Measurements from ENCODE around the gene UTY.
"Not testable (repeated sequence)": the region's sequence is repeated elsewhere in the genome, so short reads cannot be mapped to it uniquely, and the experiment has no call there.

The UTY gene

GRCh38 chrY:13296176-13296890, 183.5 kb downstream of the UTY start:
- DNase-seq: no peak

DNA sequence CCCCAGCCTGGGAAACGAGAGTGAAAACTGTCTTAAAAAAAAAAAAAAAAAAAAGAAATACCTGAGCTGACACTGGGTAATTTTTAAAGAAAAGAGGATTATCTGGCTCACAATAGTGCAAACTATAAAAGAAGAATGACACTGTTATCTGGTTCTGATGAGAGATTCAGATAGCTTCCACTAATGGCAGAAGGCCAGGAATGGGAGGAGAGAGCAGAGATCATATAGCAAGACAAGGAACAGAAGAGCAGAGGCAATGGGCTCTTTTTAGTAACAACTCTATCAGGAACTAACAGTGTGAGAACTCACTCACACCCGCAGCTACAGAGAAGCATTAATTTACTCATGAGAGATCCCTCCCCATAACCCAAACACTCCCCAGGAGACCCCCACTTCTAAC, 184.8 kb downstream of the UTY start:
- no peak for DNase-seq

- no peak for DNase-seq
Measured at GRCh38 chrY:13291199-13291598, 188.6 kb downstream of the UTY start.

DNA sequence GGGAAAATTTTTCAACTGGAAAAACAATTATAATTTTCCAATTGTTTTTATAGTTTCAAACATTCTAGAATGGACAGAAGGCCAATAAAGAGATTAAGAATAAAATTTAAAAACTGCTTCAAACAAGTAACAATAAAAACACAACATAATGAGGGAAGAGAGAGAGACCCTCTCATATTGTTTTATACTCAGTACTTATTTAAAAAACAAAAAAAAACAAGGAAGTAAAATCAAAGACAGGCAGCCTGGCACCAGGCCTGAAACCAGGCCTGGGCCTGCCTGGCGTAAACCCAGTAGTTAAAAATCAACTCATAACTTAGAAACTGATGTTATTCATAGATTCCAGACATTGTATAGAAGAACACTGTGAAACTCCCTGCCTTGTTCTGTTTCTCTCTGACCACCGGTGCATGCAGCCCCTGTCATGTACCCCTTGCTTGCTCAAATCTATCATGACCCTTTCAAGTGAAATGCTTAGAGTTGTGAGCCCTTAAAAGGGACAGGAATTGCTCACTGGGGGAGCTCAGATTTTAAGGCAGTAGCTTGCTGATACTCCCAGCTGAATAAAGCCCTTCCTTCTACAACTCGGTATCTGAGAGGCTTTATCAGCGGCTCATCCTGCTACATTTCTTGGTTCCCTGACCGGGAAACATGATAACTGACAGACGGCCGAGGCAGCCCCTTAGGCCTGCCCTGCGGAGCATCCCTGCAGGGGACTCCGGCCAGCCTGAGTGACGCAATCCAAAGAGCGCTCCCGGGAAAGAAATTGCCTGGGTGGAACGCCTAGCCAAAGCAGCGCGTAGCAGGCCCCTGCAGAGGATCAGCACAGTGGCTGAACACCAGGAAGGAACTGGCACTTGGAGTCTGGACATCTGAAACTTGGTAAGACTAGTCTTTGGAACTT, 197.4 kb downstream of the UTY start:
- DNase-seq: not testable (repeated sequence)

- DNase-seq: no peak
Measured at GRCh38 chrY:13279561-13279960, 200.3 kb downstream of the UTY start.

DNA sequence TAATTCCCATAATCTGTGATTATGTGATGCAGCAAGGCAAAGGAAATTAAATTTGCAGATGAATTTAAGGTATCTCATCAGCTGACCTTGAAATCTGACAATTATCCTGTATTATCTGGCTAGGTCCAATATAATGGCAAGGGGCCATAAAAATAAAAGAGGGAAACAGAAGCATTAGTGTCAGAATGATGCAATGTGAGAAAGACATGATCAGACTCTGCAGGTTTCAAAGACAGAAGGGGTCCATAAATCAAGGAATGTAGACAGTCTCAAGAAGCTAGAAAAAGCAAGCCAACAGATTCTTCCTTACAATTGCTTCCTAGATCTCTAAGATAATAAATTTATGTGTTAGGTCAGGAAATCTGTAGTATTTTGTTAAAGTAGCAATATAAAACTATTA, 208.1 kb downstream of the UTY start:
- DNase-seq: no peak

GRCh38 chrY:13253941-13254440, 225.8 kb downstream of the UTY start:
- DNase-seq: not testable (repeated sequence)

GRCh38 chrY:13250421-13250820, 229.4 kb downstream of the UTY start:
- no peak for DNase-seq

DNA sequence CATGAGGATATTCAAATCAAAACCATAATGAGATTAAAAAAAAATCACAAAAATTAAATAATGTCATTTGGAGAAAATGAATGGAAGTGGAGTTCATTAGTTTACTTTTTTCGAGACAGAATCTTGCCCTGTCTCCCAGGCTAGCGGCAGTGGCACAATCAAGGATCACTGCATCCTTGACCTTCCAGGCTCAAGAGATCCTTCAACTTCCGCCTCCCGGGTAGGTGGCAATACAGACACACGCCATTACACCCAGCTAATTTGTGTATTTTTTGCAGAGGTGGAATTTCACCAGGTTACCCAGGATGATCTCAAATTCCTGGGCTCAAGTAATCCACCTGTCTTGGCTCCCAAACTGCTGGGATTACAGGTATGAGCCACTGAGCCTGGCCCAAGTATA, 236.1 kb downstream of the UTY start:
- DNase-seq: no peak

DNA sequence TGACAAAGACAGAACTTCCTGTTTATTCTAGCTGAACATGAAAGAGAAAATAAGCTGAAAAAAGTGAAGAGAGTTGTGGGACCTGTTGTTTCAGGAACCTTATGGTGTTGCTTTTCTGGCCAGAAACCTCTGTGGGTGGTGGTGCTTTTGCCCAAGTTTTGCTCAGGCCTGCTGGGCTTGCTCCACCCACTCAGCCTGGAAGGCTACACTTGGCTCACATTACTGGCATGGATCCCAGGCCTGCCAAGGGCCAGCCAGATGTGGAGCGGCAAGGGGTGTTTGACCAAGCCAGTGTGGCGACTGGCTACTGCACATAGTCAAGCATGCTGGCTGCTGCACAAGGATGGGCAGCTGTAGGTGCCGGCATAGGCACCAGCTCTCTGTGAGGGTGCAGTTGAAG, 245.9 kb downstream of the UTY start:
- DNase-seq: no peak

DNA sequence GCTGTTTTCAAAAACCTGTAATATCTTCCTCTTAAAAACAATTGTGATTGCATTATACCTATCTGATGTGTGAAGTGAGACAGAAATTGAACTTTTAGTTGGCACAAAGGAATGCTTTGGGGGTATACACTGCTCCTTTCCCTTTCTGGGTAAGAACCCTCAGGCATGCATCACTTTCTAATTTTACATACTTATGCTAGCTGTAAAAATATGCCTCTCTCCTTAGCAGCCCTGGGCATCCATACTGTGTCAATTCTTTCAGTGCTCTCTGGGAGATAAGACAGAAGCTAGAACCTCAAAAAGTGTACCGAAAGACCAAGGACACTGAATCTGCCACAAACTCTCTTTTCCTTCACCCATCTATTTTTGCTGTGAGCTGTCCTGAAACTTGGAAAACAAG, 246.7 kb downstream of the UTY start:
- no peak for DNase-seq

DNA sequence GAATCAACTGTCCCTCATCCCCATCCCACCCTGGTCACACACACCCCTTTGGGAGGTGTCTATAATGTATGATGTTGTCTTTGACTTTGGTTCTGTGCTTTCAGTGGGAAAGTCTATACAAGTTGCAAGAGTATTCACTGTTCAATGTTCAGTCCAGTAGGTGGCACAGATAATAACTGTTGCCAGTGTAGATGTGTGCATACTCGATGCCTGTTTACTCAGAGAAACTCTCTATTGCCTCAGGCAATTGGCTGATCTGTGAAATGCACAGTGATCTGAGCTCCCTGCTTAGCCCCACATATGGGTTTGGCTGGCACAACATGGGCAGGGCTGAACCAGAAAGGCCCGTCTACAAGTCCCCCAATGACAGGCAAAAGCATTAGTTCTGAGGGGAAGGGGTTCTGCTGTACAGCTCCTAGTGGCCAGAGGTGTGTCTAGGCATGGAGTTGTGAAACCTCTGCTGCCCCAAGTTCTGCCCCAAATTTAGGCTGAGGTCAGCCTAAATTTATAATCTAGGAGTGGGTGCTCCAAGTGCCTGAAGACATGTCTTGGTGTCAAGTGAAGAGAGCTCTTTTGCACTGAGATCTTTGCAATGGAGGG, 252.4 kb downstream of the UTY start:
- DNase-seq: no peak

DNA sequence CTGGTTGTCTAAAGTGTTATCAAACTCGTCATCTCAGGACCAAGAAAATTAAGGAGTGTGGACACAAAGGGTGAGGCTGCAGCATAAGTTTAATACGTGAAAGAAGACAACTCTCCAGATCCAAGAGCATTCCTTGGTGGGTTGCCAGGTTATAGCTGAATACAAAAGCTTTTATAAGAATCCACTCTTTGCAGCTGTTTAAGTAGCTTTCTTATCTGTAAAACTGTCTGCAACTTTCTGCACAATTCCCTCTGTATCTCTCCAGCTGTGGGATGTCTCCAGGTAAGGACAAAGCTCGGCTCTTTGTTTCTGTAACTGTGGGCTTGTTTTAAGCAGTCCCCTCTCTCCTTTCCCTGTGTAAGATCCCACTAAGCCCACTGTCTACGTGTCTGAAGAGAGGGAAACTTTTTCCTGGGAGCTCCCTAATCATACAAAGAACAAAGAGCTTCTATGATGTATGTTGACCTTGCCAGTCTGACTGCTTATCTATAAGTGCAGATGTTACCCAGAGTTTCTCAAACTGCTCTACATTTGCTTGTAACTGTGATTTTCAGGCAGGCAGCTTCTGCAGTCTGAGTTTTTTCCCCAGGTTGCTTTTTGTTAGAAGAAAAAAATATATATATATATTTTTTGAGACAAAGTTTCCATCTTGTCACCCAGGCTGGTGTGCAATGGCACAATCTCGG, 268.7 kb downstream of the UTY start:
- no peak for DNase-seq

GRCh38 chrY:13205214-13205613, 274.6 kb downstream of the UTY start:
- no peak for DNase-seq

Measured in NCI-H345 (cell line).